Calu3 (cell line): ENCODE results near the gene FAM13A. TPM values are rescaled to one million over a fixed set of nuclear protein-coding genes. Genes with fewer than 3 reads are reported as not detected.
"Not testable (repeated sequence)": the region's sequence is repeated elsewhere in the genome, so short reads cannot be mapped to it uniquely, and the experiment has no call there.

Experiments
- BruUV-seq: library from RNA; stranded (reverse); fragments of 400-500 nt; replicated peaks from 2 replicates; lab custom pipeline; 2021; lab: Mats Ljungman, UMichigan
- CTCF ChIA-PET: fragments of 300-600 bp; sonication (Branson Sonifier 250); formaldehyde crosslinking; loops from one replicate; lab custom pipeline; 2022; ENCODE audit warnings: antibody characterized with exemption; lab: Charles Lee
- DNase-seq: peaks from one replicate; pipeline ENCODE4 v3.0.0; 2022
- H3K27ac Mint-ChIP-seq: one replicate; pipeline ENCODE4 v1.8.0; 2022; ENCODE audit warnings: mixed read lengths; ENCODE audit not compliant: unreplicated experiment
- H3K27me3 Mint-ChIP-seq: one replicate; pipeline ENCODE4 v1.8.0; 2022; ENCODE audit warnings: mixed read lengths; ENCODE audit not compliant: unreplicated experiment
- H3K36me3 Mint-ChIP-seq: one replicate; pipeline ENCODE4 v1.8.0; 2022; ENCODE audit warnings: mild to moderate bottlenecking, moderate library complexity, mixed read lengths; ENCODE audit not compliant: insufficient read depth, unreplicated experiment
- H3K4me1 Mint-ChIP-seq: one replicate; pipeline ENCODE4 v1.8.0; 2022; ENCODE audit warnings: mild to moderate bottlenecking, low read depth, mixed read lengths; ENCODE audit not compliant: unreplicated experiment
- H3K4me3 Mint-ChIP-seq: one replicate; pipeline ENCODE4 v1.8.0; 2022; ENCODE audit warnings: mild to moderate bottlenecking, low read depth, moderate library complexity, mixed read lengths; ENCODE audit not compliant: unreplicated experiment
- H3K9me3 Mint-ChIP-seq: one replicate; pipeline ENCODE4 v1.8.0; 2022; ENCODE audit warnings: low read depth, mixed read lengths; ENCODE audit not compliant: unreplicated experiment
- CTCF ChIP-seq: fragments of 200-600 bp; IDR thresholded peaks from one replicate; pipeline ENCODE4 v1.8.0; 2022; ENCODE audit warnings: antibody characterized with exemption; ENCODE audit not compliant: unreplicated experiment
- intact Hi-C: fragments of 100-400 bp; cut with micrococcal nuclease; formaldehyde crosslinking; loops from one replicate; pipeline ENCODE4 v1.10.0; 2022; ENCODE audit not compliant: unreplicated experiment
- total RNA-seq: library from RNA; stranded (reverse); gene quantifications from 2 replicates; pipeline ENCODE4 v1.2.3, GENCODE V29; 2022

FAM13A gene
- total RNA-seq, 1 experiment from 2014 or later, result 13.5 TPM

GRCh38 chr4:89023140-89023539 lies 33.8 kb downstream of the FAM13A start:
- no peak for TF ChIP-seq CTCF
- H3K36me3 Mint-ChIP-seq, result no peaks in the 10 kb centered on the region
- H3K27me3 Mint-ChIP-seq, result no peaks in the 10 kb centered on the region
- no TSS peak for BruUV-seq
- no peak for DNase-seq
- H3K27ac Mint-ChIP-seq, result peak overlapping the region; percentile 40
- CTCF ChIA-PET, result interaction anchor here (0.5 to 3.2 kb wide), 7 partner anchors 93 to 418 kb away, joined by 3 to 19 read pairs (median 4); no protein-coding TSS in a partner anchor
- H3K4me3 Mint-ChIP-seq, result no peak overlapping the region
- H3K4me1 Mint-ChIP-seq, result no peaks in the 10 kb centered on the region
- intact Hi-C loops, result loop anchor here (5.0 kb wide), 1 partner anchor 316 kb away; no protein-coding TSS in a partner anchor
- no peaks in the 10 kb centered on the region for H3K9me3 Mint-ChIP-seq

- no peaks in the 10 kb centered on the region for H3K27me3 Mint-ChIP-seq
- no peak overlapping the region for H3K4me3 Mint-ChIP-seq
- H3K27ac Mint-ChIP-seq, result no peak overlapping the region
- no peaks in the 10 kb centered on the region for H3K36me3 Mint-ChIP-seq
- no peaks in the 10 kb centered on the region for H3K4me1 Mint-ChIP-seq
- CTCF ChIA-PET, result interaction anchor here (0.5 to 3.2 kb wide), 6 partner anchors 93 to 350 kb away, joined by 3 to 19 read pairs (median 4); no protein-coding TSS in a partner anchor
- TF ChIP-seq CTCF, result no peak
- intact Hi-C loops, result loop anchor here (5.0 kb wide), 1 partner anchor 315 kb away; no protein-coding TSS in a partner anchor
- no peaks in the 10 kb centered on the region for H3K9me3 Mint-ChIP-seq
- no peak for DNase-seq
- no TSS peak for BruUV-seq
These were observed 34.4 kb downstream of the FAM13A start for GRCh38 chr4:89022426-89023128.

- BruUV-seq, result no TSS peak
- CTCF ChIA-PET, result interaction anchor here (3.2 kb wide), 1 partner anchor 203 kb away, joined by 19 read pairs; no protein-coding TSS in a partner anchor
- no peak overlapping the region for H3K27ac Mint-ChIP-seq
- intact Hi-C loops, result loop anchor here (5.0 kb wide), 1 partner anchor 314 kb away; no protein-coding TSS in a partner anchor
- H3K27me3 Mint-ChIP-seq, result no peaks in the 10 kb centered on the region
- no peak for TF ChIP-seq CTCF
- no peaks in the 10 kb centered on the region for H3K4me1 Mint-ChIP-seq
- no peak for DNase-seq
- H3K9me3 Mint-ChIP-seq, result no peaks in the 10 kb centered on the region
- H3K36me3 Mint-ChIP-seq, result no peaks in the 10 kb centered on the region
- H3K4me3 Mint-ChIP-seq, result no peak overlapping the region
These were observed 35.3 kb downstream of the FAM13A start for GRCh38 chr4:89021684-89022083.

- intact Hi-C loops, result loop anchor here (5.0 kb wide), 1 partner anchor 314 kb away; no protein-coding TSS in a partner anchor
These were observed 35.9 kb downstream of the FAM13A start for GRCh38 chr4:89021062-89021461.

GRCh38 chr4:89014897-89015296 lies 42.1 kb downstream of the FAM13A start:
- H3K4me3 Mint-ChIP-seq, CTCF ChIA-PET, intact Hi-C loops, H3K36me3 Mint-ChIP-seq, H3K9me3 Mint-ChIP-seq, H3K4me1 Mint-ChIP-seq, BruUV-seq, H3K27me3 Mint-ChIP-seq, H3K27ac Mint-ChIP-seq, DNase-seq: not testable (repeated sequence)

More at GRCh38 chr4:89021062-89021461, 35.9 kb downstream of the FAM13A start:
- DNase-seq, result no peak
- Mint-ChIP-seq H3K36me3 (no peaks in the 10 kb centered on the region), H3K4me1 (no peaks in the 10 kb centered on the region), H3K4me3 (no peak overlapping the region), H3K27me3 (no peaks in the 10 kb centered on the region), H3K27ac (no peak overlapping the region), H3K9me3 (no peaks in the 10 kb centered on the region)
- BruUV-seq, result no TSS peak
- no peak for TF ChIP-seq CTCF
- CTCF ChIA-PET, result no interaction called here
